ENCODE measurements around the gene MMP20. TPM values are rescaled to one million over a fixed set of nuclear protein-coding genes. Genes with fewer than 3 reads are reported as not detected.

The MMP20 gene
- polyA plus RNA-seq, 3 donors: not detected

DNA sequence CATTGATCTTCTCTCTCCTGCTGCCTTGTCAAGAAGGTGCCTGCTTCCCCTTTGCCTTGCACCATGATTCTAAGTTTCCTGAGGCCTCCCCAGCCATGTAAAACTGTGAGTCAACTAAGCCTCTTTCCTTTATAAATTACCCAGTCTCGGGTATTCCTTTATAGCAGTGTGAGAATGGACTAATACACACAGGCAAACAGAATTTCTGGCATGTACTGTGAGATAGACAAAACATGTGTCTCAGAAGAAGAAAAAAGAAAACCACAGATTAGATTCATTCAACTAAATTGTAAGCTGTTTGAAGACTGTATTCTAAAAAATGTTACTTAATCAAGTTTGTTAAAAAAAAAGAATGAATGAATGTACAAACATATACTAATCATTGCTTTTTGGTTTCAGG is 1.5 kb upstream of the MMP20 start:
- no peak overlapping the region for H3K4me3 ChIP-seq (replicated peaks in 1 of 3; ENCODE audit: low read depth in 2 of 3, low read length in 3 of 3)
- no peak overlapping the region for H3K27ac Mint-ChIP-seq
- H3K4me1 Mint-ChIP-seq: no peaks in the 10 kb centered on the region
- no peak for TF ChIP-seq CTCF (IDR thresholded peaks at IDR 0.05)
- H3K9ac ChIP-seq (ENCODE audit: insufficient read depth, low read length, poor library complexity, severe bottlenecking): no peak overlapping the region
- no peaks in the 10 kb centered on the region for H4K20me1 ChIP-seq (ENCODE audit: insufficient read depth, low read length)
- no peaks in the 10 kb centered on the region for H3K79me2 ChIP-seq (ENCODE audit: insufficient read depth, low read length)
- H3K4me2 ChIP-seq (replicated peaks; ENCODE audit: extremely low read depth, low read length, poor library complexity, severe bottlenecking): no peak overlapping the region
- intact Hi-C loops (cut with micrococcal nuclease): no loop called here
- H3K27me3 Mint-ChIP-seq (ENCODE audit: low read depth in 3 of 3): peaks cover 0 to 2% (median 0%) of the 10 kb centered on the region in 3 donors
- H3K27ac ChIP-seq (ENCODE audit: low read depth in 1 of 2, low read length in 2 of 2): no peak overlapping the region
- H3K4me1 ChIP-seq (ENCODE audit: control insufficient read depth in 1 of 2, insufficient read depth in 2 of 2, low read length in 2 of 2): no peaks in the 10 kb centered on the region
- no peaks in the 10 kb centered on the region for H3K9me3 ChIP-seq (replicated peaks in 1 of 2; ENCODE audit: control insufficient read depth in 1 of 2, insufficient read depth in 1 of 2, low read length in 2 of 2)
- H3K27me3 ChIP-seq (ENCODE audit: control insufficient read depth in 2 of 2, insufficient read depth in 2 of 2, low read length in 2 of 2): no peaks in the 10 kb centered on the region
- no peaks in the 10 kb centered on the region for H3K9me3 Mint-ChIP-seq
- H2AFZ ChIP-seq (ENCODE audit: insufficient read depth, low read depth, low read length, poor library complexity, severe bottlenecking): no peak overlapping the region
- WGBS (ENCODE audit: insufficient coverage): no CpG with 5 or more reads among the region's 1 CpG
- H3K36me3 ChIP-seq (replicated peaks in 1 of 2; ENCODE audit: control insufficient read depth in 1 of 2, insufficient read depth in 2 of 2, low read length in 2 of 2): no peaks in the 10 kb centered on the region
- no peak overlapping the region for H3K4me3 Mint-ChIP-seq
- H3K36me3 Mint-ChIP-seq: no peaks in the 10 kb centered on the region
- DNase-seq: no peak

DNA sequence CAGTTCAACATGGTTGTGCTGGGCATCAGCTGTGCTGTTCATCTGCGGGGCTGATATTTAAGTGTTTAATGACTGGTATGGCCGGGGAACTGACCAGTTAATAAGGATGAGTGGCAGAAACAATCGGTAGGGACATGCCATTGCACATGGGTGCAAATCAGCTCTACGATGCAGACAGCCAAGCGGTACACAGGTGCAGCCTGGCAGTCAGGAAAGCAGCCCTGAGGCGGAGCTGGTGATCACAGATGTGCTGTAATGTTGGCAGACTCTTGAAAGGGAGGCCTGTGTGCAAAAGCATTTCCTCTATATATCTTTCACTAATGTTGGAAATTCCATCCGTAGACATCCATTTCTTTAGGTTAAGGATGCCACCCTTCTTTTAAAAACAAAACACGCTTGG is 1.1 kb downstream of the MMP20 start:
- Mint-ChIP-seq H3K4me1 (no peaks in the 10 kb centered on the region), H3K36me3 (no peaks in the 10 kb centered on the region), H3K27me3 (ENCODE audit: low read depth in 3 of 3) (no peaks in the 10 kb centered on the region), H3K4me3 (no peak overlapping the region), H3K9me3 (no peaks in the 10 kb centered on the region), H3K27ac (no peak overlapping the region)
- no peak for TF ChIP-seq CTCF (IDR thresholded peaks at IDR 0.05)
- no peaks in the 10 kb centered on the region for H3K36me3 ChIP-seq (replicated peaks in 1 of 2; ENCODE audit: control insufficient read depth in 1 of 2, insufficient read depth in 2 of 2, low read length in 2 of 2)
- no peak for DNase-seq
- no peak overlapping the region for H3K4me3 ChIP-seq (replicated peaks in 1 of 3; ENCODE audit: low read depth in 2 of 3, low read length in 3 of 3)
- WGBS (ENCODE audit: insufficient coverage): 96% methylated on average over 4 of the region's 8 CpGs
- no peak overlapping the region for H3K9ac ChIP-seq (ENCODE audit: insufficient read depth, low read length, poor library complexity, severe bottlenecking)
- H3K4me2 ChIP-seq (replicated peaks; ENCODE audit: extremely low read depth, low read length, poor library complexity, severe bottlenecking): no peak overlapping the region
- H2AFZ ChIP-seq (ENCODE audit: insufficient read depth, low read depth, low read length, poor library complexity, severe bottlenecking): no peak overlapping the region
- no peaks in the 10 kb centered on the region for H3K27me3 ChIP-seq (ENCODE audit: control insufficient read depth in 2 of 2, insufficient read depth in 2 of 2, low read length in 2 of 2)
- no peaks in the 10 kb centered on the region for H3K79me2 ChIP-seq (ENCODE audit: insufficient read depth, low read length)
- no peaks in the 10 kb centered on the region for H4K20me1 ChIP-seq (ENCODE audit: insufficient read depth, low read length)
- intact Hi-C loops (cut with micrococcal nuclease): no loop called here
- no peaks in the 10 kb centered on the region for H3K4me1 ChIP-seq (ENCODE audit: control insufficient read depth in 1 of 2, insufficient read depth in 2 of 2, low read length in 2 of 2)
- no peaks in the 10 kb centered on the region for H3K9me3 ChIP-seq (replicated peaks in 1 of 2; ENCODE audit: control insufficient read depth in 1 of 2, insufficient read depth in 1 of 2, low read length in 2 of 2)
- H3K27ac ChIP-seq (ENCODE audit: low read depth in 1 of 2, low read length in 2 of 2): no peak overlapping the region

All from CD14-positive monocyte (primary cell).